ENCODE measurements around the gene KCNS3.

DNA sequence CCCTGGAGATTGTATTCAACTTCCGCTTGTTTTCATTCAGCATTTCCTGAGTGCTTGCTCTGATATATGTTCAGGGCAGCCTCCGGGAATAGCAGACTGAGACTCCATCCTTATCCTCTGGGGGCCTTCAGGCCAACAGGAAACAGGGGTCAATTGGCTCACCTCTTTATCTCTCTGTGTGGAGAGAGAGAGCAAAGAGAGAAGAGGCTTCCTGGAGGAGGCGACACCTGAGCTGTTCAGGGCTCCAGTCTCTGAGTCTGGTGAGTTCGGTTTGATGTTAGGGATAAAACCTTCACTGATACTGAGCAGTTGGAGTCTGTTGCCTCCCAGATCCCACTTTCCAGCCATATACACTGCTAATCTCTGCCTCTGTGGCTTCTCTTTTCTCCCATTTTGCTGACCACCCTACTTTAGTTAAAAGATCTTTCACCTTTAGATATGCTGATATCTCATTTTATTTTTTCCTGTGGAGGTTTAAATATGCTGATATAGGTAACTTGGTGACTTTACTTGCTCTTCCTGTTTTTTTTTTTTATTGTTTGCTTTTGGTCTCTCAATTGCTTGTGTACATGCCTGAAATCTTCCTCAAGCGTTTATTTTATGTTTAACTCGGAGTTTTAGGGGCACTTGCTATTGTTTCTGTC is 56.9 kb downstream of the KCNS3 start:
- TF ChIP-seq, protein P1, sequence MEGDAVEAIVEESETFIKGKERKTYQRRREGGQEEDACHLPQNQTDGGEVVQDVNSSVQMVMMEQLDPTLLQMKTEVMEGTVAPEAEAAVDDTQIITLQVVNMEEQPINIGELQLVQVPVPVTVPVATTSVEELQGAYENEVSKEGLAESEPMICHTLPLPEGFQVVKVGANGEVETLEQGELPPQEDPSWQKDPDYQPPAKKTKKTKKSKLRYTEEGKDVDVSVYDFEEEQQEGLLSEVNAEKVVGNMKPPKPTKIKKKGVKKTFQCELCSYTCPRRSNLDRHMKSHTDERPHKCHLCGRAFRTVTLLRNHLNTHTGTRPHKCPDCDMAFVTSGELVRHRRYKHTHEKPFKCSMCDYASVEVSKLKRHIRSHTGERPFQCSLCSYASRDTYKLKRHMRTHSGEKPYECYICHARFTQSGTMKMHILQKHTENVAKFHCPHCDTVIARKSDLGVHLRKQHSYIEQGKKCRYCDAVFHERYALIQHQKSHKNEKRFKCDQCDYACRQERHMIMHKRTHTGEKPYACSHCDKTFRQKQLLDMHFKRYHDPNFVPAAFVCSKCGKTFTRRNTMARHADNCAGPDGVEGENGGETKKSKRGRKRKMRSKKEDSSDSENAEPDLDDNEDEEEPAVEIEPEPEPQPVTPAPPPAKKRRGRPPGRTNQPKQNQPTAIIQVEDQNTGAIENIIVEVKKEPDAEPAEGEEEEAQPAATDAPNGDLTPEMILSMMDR (IDR thresholded peaks at IDR 0.05): no peak
- no peak for TF ChIP-seq POLR2A (IDR thresholded peaks at IDR 0.05)
